Dendritic cell treated with granulocyte-macrophage colony-stimulating factor and Interleukin-4, amounts not matched to agents 40 ng/mL and 50 ng/mL, for 4 days (primary cell): Measurements from ENCODE around the gene BRS3.
A peak's percentile ranks its signal among the peaks of the same experiment; 100 is the strongest.

Experiments used
- H3K27ac Mint-ChIP-seq: one replicate; pipeline ENCODE4 v1.8.0; 2022; ENCODE audit warnings: mild to moderate bottlenecking, mixed read lengths
- H3K27me3 Mint-ChIP-seq: one replicate; pipeline ENCODE4 v1.8.0; 2022; ENCODE audit warnings: mild to moderate bottlenecking, mixed read lengths
- H3K36me3 Mint-ChIP-seq: one replicate; pipeline ENCODE4 v1.8.0; 2022; ENCODE audit warnings: low read depth, mixed read lengths
- H3K4me1 Mint-ChIP-seq: one replicate; pipeline ENCODE4 v1.8.0; 2022; ENCODE audit warnings: low read depth, mixed read lengths
- H3K4me3 Mint-ChIP-seq: one replicate; pipeline ENCODE4 v1.8.0; 2022; ENCODE audit warnings: mild to moderate bottlenecking, moderate library complexity, mixed read lengths
- H3K9me3 Mint-ChIP-seq: one replicate; pipeline ENCODE4 v1.8.0; 2022; ENCODE audit warnings: mixed read lengths
- intact Hi-C: fragments of 100-400 bp; cut with micrococcal nuclease; formaldehyde crosslinking; loops from one replicate; pipeline ENCODE4 v1.15.0; 2022

BRS3 gene

GRCh38 chrX:136468391-136469103 is 19.2 kb upstream of the BRS3 start:
- Mint-ChIP-seq H3K9me3 (peaks cover 16% of the 10 kb centered on the region), H3K4me3 (no peak overlapping the region), H3K36me3 (no peaks in the 10 kb centered on the region), H3K4me1 (no peaks in the 10 kb centered on the region), H3K27me3 (no peaks in the 10 kb centered on the region), H3K27ac (no peak overlapping the region)
- intact Hi-C loops, result no loop called here

DNA sequence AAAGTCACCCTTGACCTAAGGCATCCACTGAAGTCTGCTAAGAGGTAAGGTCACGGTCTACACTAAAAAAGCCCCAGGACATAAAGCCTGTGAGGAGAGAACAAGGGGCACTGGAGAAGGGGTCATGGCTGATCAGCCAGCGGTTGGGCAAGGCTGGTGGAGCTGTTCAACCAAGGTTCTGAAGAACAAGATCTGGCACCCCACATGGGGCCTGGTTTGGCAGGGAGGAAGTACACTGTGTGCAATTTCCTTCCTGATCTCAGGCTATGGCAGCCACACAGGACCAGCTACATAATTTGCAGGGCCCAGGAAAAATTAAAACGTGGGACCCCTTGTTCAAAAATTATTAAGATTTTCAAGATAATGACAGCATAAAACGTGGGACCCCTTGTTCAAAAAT is 14.1 kb upstream of the BRS3 start:
- Mint-ChIP-seq H3K4me3 (no peak overlapping the region), H3K27ac (no peak overlapping the region), H3K36me3 (no peaks in the 10 kb centered on the region), H3K27me3 (no peaks in the 10 kb centered on the region), H3K4me1 (no peaks in the 10 kb centered on the region), H3K9me3 (peaks cover 16% of the 10 kb centered on the region)
- intact Hi-C loops, result no loop called here

- no peaks in the 10 kb centered on the region for H3K4me1 Mint-ChIP-seq
- H3K27me3 Mint-ChIP-seq, result no peaks in the 10 kb centered on the region
- no peak overlapping the region for H3K4me3 Mint-ChIP-seq
- H3K36me3 Mint-ChIP-seq, result no peaks in the 10 kb centered on the region
- H3K27ac Mint-ChIP-seq, result no peak overlapping the region
- intact Hi-C loops, result no loop called here
- peaks cover 16% of the 10 kb centered on the region for H3K9me3 Mint-ChIP-seq
Measured at GRCh38 chrX:136475236-136475635, 12.5 kb upstream of the BRS3 start.

- intact Hi-C loops, result no loop called here
Measured at GRCh38 chrX:136476501-136476900, 11.2 kb upstream of the BRS3 start.

DNA sequence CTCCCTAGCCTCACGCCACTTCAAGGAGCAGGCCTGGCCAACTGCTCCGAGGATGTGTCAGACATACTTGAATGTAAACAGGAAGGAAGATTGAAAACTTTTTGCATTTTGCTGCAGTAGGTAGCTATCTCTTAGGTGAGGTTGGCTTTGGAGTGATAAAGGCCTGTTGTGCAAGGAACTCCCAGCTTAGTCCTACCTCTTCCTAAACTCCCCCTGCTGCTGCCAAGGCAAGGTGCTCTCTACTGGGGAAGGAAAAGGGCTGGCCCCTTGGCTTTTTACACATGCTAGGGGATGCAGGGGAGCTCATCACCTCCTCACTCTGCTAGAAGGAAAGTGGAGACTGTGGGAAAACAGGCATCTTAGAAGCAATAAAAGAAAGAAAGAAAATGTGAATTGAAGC is 10.7 kb upstream of the BRS3 start:
- Mint-ChIP-seq H3K27ac (no peak overlapping the region), H3K4me3 (no peak overlapping the region), H3K36me3 (no peaks in the 10 kb centered on the region), H3K9me3 (peaks cover 13% of the 10 kb centered on the region), H3K4me1 (no peaks in the 10 kb centered on the region), H3K27me3 (no peaks in the 10 kb centered on the region)
- intact Hi-C loops, result no loop called here

More at GRCh38 chrX:136476501-136476900, 11.2 kb upstream of the BRS3 start:
- H3K4me3 Mint-ChIP-seq, result no peak overlapping the region
- H3K4me1 Mint-ChIP-seq, result no peaks in the 10 kb centered on the region
- no peak overlapping the region for H3K27ac Mint-ChIP-seq
- H3K36me3 Mint-ChIP-seq, result no peaks in the 10 kb centered on the region
- H3K27me3 Mint-ChIP-seq, result no peaks in the 10 kb centered on the region
- peaks cover 16% of the 10 kb centered on the region for H3K9me3 Mint-ChIP-seq

DNA sequence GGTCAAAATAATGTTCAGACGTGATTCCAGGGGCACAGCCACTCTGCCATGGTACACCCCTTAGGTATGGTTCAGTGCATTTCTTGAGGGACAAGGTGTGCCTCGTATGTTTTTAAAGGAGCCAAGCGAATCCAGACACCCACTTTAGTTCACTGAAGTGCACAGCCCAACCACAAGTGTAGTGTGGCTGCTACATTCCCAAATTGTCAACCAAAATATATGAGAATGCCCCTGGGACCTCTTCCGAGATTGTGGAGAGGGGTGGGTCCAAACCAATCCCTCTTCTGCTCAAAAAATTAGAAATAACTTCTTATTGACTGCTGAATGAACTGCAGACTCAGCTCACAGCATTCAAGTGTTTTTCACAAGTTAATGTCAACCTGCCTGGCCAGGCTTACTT is 7.4 kb upstream of the BRS3 start:
- Mint-ChIP-seq H3K27ac (no peak overlapping the region), H3K27me3 (no peaks in the 10 kb centered on the region), H3K36me3 (no peaks in the 10 kb centered on the region), H3K4me3 (no peak overlapping the region), H3K4me1 (no peaks in the 10 kb centered on the region), H3K9me3 (no peaks in the 10 kb centered on the region)
- intact Hi-C loops, result no loop called here

DNA sequence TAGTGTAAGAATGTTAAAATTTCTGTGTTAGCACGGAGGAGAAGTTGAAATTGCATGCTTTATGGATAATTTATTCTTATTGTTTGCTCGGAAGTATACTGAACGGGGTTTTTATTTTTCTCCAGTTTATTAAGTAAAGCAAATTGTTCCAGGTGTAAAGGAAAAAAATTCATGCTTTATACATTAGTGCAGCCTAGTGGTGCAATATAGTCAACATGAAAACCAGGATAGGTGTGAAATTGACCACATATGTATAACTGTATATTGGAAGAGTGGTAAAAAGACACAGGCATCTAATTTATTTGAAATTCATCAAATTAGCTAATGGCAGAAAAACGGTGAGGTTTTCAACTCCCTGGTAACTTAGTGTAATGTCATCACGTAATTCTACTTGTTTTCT is 959 bp downstream of the BRS3 start:
- Mint-ChIP-seq H3K27me3 (no peaks in the 10 kb centered on the region), H3K36me3 (no peaks in the 10 kb centered on the region), H3K4me1 (no peaks in the 10 kb centered on the region), H3K9me3 (no peaks in the 10 kb centered on the region), H3K27ac (no peak overlapping the region), H3K4me3 (no peak overlapping the region)
- intact Hi-C loops, result no loop called here

DNA sequence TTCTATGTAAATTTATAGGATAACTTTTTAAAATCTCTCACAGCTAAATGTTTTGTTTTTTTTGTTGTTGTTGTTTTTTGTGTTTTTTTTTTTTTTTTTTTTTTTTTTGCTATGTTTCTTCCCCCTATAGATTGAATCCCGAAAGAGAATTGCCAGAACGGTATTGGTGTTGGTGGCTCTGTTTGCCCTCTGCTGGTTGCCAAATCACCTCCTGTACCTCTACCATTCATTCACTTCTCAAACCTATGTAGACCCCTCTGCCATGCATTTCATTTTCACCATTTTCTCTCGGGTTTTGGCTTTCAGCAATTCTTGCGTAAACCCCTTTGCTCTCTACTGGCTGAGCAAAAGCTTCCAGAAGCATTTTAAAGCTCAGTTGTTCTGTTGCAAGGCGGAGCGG is 4.1 kb downstream of the BRS3 start:
- Mint-ChIP-seq H3K9me3 (no peaks in the 10 kb centered on the region), H3K27me3 (no peaks in the 10 kb centered on the region), H3K36me3 (no peaks in the 10 kb centered on the region), H3K4me3 (no peak overlapping the region), H3K27ac (no peak overlapping the region), H3K4me1 (peaks cover 5% of the 10 kb centered on the region)
- intact Hi-C loops, result no loop called here

- Mint-ChIP-seq H3K9me3 (no peaks in the 10 kb centered on the region), H3K4me1 (peaks cover 5% of the 10 kb centered on the region), H3K4me3 (no peak overlapping the region), H3K27ac (no peak overlapping the region), H3K36me3 (no peaks in the 10 kb centered on the region), H3K27me3 (no peaks in the 10 kb centered on the region)
- intact Hi-C loops, result no loop called here
Measured at GRCh38 chrX:136493011-136493410, 5.3 kb downstream of the BRS3 start.

GRCh38 chrX:136495043-136495442 is 7.3 kb downstream of the BRS3 start:
- peaks cover 6% of the 10 kb centered on the region for H3K36me3 Mint-ChIP-seq
- H3K4me1 Mint-ChIP-seq, result peaks cover 10% of the 10 kb centered on the region
- no peaks in the 10 kb centered on the region for H3K27me3 Mint-ChIP-seq
- peak overlapping the region; percentile 56 for H3K27ac Mint-ChIP-seq
- H3K4me3 Mint-ChIP-seq, result no peak overlapping the region
- no peaks in the 10 kb centered on the region for H3K9me3 Mint-ChIP-seq
- intact Hi-C loops, result loop anchor here (5.0 kb wide), 1 partner anchor 523 kb away; the partner anchor contains the start of gene MMGT1

GRCh38 chrX:136496186-136496763 is 8.5 kb downstream of the BRS3 start:
- intact Hi-C loops, result loop anchor here (5.0 kb wide), 1 partner anchor 524 kb away; the partner anchor contains the start of gene MMGT1
- Mint-ChIP-seq H3K36me3 (peaks cover 8% of the 10 kb centered on the region), H3K27ac (peak overlapping the region; percentile 89), H3K4me1 (peaks cover 10% of the 10 kb centered on the region), H3K4me3 (peak overlapping the region; percentile 72), H3K9me3 (no peaks in the 10 kb centered on the region), H3K27me3 (no peaks in the 10 kb centered on the region)

- intact Hi-C loops, result loop anchor here (5.0 kb wide), 1 partner anchor 525 kb away; the partner anchor contains the start of gene MMGT1
- peak overlapping the region; percentile 89 for H3K27ac Mint-ChIP-seq
Measured at GRCh38 chrX:136496764-136497555, 9.2 kb downstream of the BRS3 start.

GRCh38 chrX:136497556-136498052 is 9.9 kb downstream of the BRS3 start, which contains the start of gene HTATSF1:
HTATSF1 (plus strand) TSS chrX:136497592; CDS start chrX:136497685, 93 bp downstream.
- Mint-ChIP-seq H3K4me1 (peaks cover 10% of the 10 kb centered on the region), H3K27me3 (no peaks in the 10 kb centered on the region), H3K27ac (peak within 1 kb of the TSS; percentile 89), H3K4me3 (peak within 1 kb of the TSS; percentile 77), H3K36me3 (peaks cover 13% of the 10 kb centered on the region), H3K9me3 (no peaks in the 10 kb centered on the region)
- intact Hi-C loops, result loop anchor here (5.0 kb wide), 1 partner anchor 525 kb away; the partner anchor contains the start of gene MMGT1

More at GRCh38 chrX:136496764-136497555, 9.2 kb downstream of the BRS3 start:
- H3K27me3 Mint-ChIP-seq, result no peaks in the 10 kb centered on the region
- H3K4me1 Mint-ChIP-seq, result peaks cover 10% of the 10 kb centered on the region
- H3K36me3 Mint-ChIP-seq, result peaks cover 13% of the 10 kb centered on the region
- H3K4me3 Mint-ChIP-seq, result peak overlapping the region; percentile 77
- H3K9me3 Mint-ChIP-seq, result no peaks in the 10 kb centered on the region

DNA sequence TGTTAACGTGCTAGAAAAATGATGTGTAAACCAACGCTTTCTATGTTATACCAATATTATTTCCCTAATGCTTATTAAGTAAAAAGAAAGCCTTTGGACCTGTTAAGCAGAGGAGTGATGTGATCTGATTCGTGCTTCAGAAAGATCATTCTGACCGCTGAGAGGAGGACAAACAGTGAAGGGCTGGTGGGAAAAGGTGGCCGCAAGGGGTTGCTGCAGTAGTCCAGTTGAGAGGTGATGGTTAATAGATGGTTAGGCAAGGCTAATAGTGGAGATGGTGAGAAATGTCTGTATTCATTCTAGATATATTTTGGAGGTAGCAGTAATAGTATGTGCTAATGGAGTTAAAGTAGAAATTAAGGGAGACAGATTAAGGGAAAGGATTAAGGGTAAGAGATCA is 31.3 kb downstream of the BRS3 start:
- Mint-ChIP-seq H3K4me1 (no peaks in the 10 kb centered on the region), H3K9me3 (no peaks in the 10 kb centered on the region), H3K4me3 (no peak overlapping the region), H3K27me3 (no peaks in the 10 kb centered on the region), H3K36me3 (no peaks in the 10 kb centered on the region), H3K27ac (no peak overlapping the region)
- intact Hi-C loops, result no loop called here
